GM12878 (cell line): ENCODE results near the gene THBS1.

Source experiments
- E2F8 ChIP-seq: fragments of 450-650 bp; IDR thresholded peaks from 2 replicates; pipeline ENCODE4 v1.6.1; 2018; ENCODE audit warnings: mild to moderate bottlenecking, low read depth, moderate library complexity; ENCODE audit not compliant: partially characterized antibody
- EP300 ChIP-seq, 2 experiments: fragments of 150-350 bp in 1 of 2; IDR thresholded peaks; 2 replicates each; pipeline ENCODE4 v1.6.1; 2011 to 2012; ENCODE audit warnings: low read depth in 2 of 2, low read length in 2 of 2, borderline replicate concordance in 1 of 2, improper control_type of control experiment in 1 of 2, inconsistent platforms in 1 of 2; ENCODE audit not compliant: control insufficient read depth in 1 of 2
- MXI1 ChIP-seq: fragments of 150-350 bp; IDR thresholded peaks from 2 replicates; pipeline ENCODE4 v1.6.1; 2011; ENCODE audit warnings: low read depth, mild to moderate bottlenecking, inconsistent platforms, low read length, improper control_type of control experiment
- YY1 ChIP-seq: IDR thresholded peaks from 2 replicates; pipeline ENCODE4 v1.6.1; 2011; ENCODE audit warnings: low read depth, mild to moderate bottlenecking, low read length

GRCh38 chr15:39549912-39550311, 31.0 kb upstream of the THBS1 start:
- no peak for TF ChIP-seq EP300 (IDR thresholded peaks at IDR 0.05; ENCODE audit: borderline replicate concordance in 1 of 2, control insufficient read depth in 1 of 2, low read depth in 2 of 2, low read length in 2 of 2)
- no peak for TF ChIP-seq E2F8
- no peak for TF ChIP-seq MXI1
- no peak for TF ChIP-seq YY1
